K562 (cell line): ENCODE measurements around the gene CCNK. TPM values are rescaled to one million over a fixed set of nuclear protein-coding genes. Genes with fewer than 3 reads are reported as not detected.

ENCODE experiments used
- ATAC-seq: fragments of 200-7000 bp; cut with Tn5 transposase; 3 replicates; pipeline ENCODE4 v1.9.1; 2020; ENCODE audit warnings: moderate library complexity
- BruUV-seq: library from RNA; stranded (reverse); fragments of 400-500 nt; replicated peaks from 2 replicates; lab custom pipeline; 2021; lab: Mats Ljungman, UMichigan
- CTCF ChIA-PET: fragments of 300-600 bp; formaldehyde crosslinking; extraction: SDS; loops from one replicate; lab custom pipeline; 2021; ENCODE audit warnings: low intra/inter-chr PET ratio; lab: Yijun Ruan, JAX
- POLR2A ChIA-PET: fragments of 300-600, 350-650 bp; sonication (Branson Sonifier 250); formaldehyde crosslinking; extraction: SDS; loops from one replicate; lab custom pipeline; 2021; ENCODE audit warnings: antibody characterized with exemption, inconsistent platforms; lab: Yijun Ruan, JAX
- DNase-seq, 4 experiments: peaks; one replicate each; pipeline versions ENCODE4 v3.0.0 to v3.0.0-alpha.2; 2011 to 2018; ENCODE audit warnings: low spot score in 3 of 4, mixed read lengths in 3 of 4; ENCODE audit errors: extremely low read depth in 1 of 4
- FAIRE-seq: peaks from 2 replicates; lab custom pipeline; 2011; peaks lifted over from hg19 to GRCh38; lab: Jason Lieb, UNC
- H2AFZ ChIP-seq: 2 replicates; pipeline ENCODE4 v1.6.0; 2011; ENCODE audit warnings: low read depth, low read length, control low read depth, inconsistent platforms
- H3K27ac ChIP-seq: fragments of 200-600 bp; 3 replicates; pipeline ENCODE4 v1.8.0; 2011; ENCODE audit warnings: low read depth, mild to moderate bottlenecking, control low read depth, inconsistent platforms, low read length, moderate library complexity, mixed read lengths; ENCODE audit errors: extremely low read depth
- H3K27me3 ChIP-seq, 2 experiments: fragments of 300-600 bp in 1 of 2; 2 replicates in 1 of 2; 3 replicates in 1 of 2; pipeline versions ENCODE4 v1.6.0 to v1.8.0; 2011; ENCODE audit warnings: inconsistent platforms in 2 of 2, low read length in 2 of 2, mild to moderate bottlenecking in 1 of 2, mixed read lengths in 1 of 2, moderate library complexity in 1 of 2; ENCODE audit not compliant: control insufficient read depth in 2 of 2, insufficient read depth in 2 of 2
- H3K36me3 ChIP-seq: fragments of 300-600 bp; 3 replicates; pipeline ENCODE4 v1.8.0; 2011; ENCODE audit warnings: mild to moderate bottlenecking, low read length, inconsistent platforms; ENCODE audit not compliant: control insufficient read depth, insufficient read depth
- H3K4me1 ChIP-seq, 2 experiments: fragments of 200-600 bp in 1 of 2; replicated peaks in 1 of 2; 2 replicates in 1 of 2; 3 replicates in 1 of 2; pipeline versions ENCODE4 v1.5.1 to v1.8.0; 2011; ENCODE audit warnings: inconsistent platforms in 2 of 2, low read length in 2 of 2, mild to moderate bottlenecking in 1 of 2, mixed read lengths in 1 of 2, moderate library complexity in 1 of 2; ENCODE audit not compliant: control insufficient read depth in 2 of 2, insufficient read depth in 2 of 2
- H3K4me2 ChIP-seq: 2 replicates; pipeline ENCODE4 v1.6.1; 2011; ENCODE audit warnings: low read length, control low read depth, inconsistent platforms, mixed read lengths; ENCODE audit not compliant: insufficient read depth
- H3K4me3 ChIP-seq: fragments of 200-600 bp; sonication (generic), shearing (Covaris generic); 2 replicates; pipeline ENCODE4 v1.5.1; 2016; ENCODE audit warnings: control low read depth, inconsistent platforms
- H3K79me2 ChIP-seq: fragments of 200-600 bp; 3 replicates; pipeline ENCODE4 v1.8.0; 2011; ENCODE audit warnings: low read length, inconsistent platforms; ENCODE audit not compliant: control insufficient read depth, insufficient read depth
- H3K9ac ChIP-seq, 2 experiments: 2 replicates each; pipeline versions ENCODE4 v1.6.0 to v1.6.1; 2011; ENCODE audit warnings: low read depth in 2 of 2, low read length in 2 of 2, control low read depth in 1 of 2, inconsistent platforms in 1 of 2, mild to moderate bottlenecking in 1 of 2, mixed read lengths in 1 of 2; ENCODE audit not compliant: insufficient read depth in 1 of 2
- H3K9me1 ChIP-seq: one replicate; pipeline ENCODE4 v1.6.0; 2011; ENCODE audit warnings: inconsistent platforms, mild to moderate bottlenecking, low read length, moderate library complexity; ENCODE audit not compliant: control insufficient read depth, insufficient read depth
- H3K9me3 ChIP-seq: replicated peaks from 2 replicates; pipeline ENCODE4 v1.5.1; 2011; ENCODE audit warnings: low read depth, low read length, inconsistent platforms; ENCODE audit not compliant: control insufficient read depth, insufficient read depth
- H4K20me1 ChIP-seq: replicated peaks from 2 replicates; pipeline ENCODE4 v1.6.1; 2011; ENCODE audit warnings: low read length, inconsistent platforms, mixed read lengths; ENCODE audit not compliant: control insufficient read depth, insufficient read depth
- EWSR1 ChIP-seq: fragments of 450-650 bp; IDR thresholded peaks from 2 replicates; pipeline ENCODE4 v1.6.1; 2018; ENCODE audit warnings: borderline replicate concordance, mild to moderate bottlenecking, low read depth, moderate library complexity; ENCODE audit not compliant: partially characterized antibody
- KLF13 ChIP-seq: fragments of 450-650 bp; IDR thresholded peaks from 2 replicates; pipeline ENCODE4 v1.6.1; 2016; ENCODE audit warnings: missing genetic modification characterization, low read depth, mild to moderate bottlenecking, missing compliant biosample characterization, moderate library complexity, borderline replicate concordance
- SMARCA5 ChIP-seq: fragments of 450-650 bp; IDR thresholded peaks from 2 replicates; pipeline ENCODE4 v1.6.1; 2016
- SUPT5H ChIP-seq: fragments of 450-650 bp; IDR thresholded peaks from 2 replicates; pipeline ENCODE4 v1.6.1; 2016
- ZNF41 ChIP-seq: fragments of 250-450 bp; sonication (Bioruptor Pico); conservative IDR thresholded peaks from 2 replicates; pipeline ENCODE4 v1.4.0; 2020; ENCODE audit warnings: mild to moderate bottlenecking
- WGBS: fragments of 100-300 bp; shearing (Covaris generic); methylation state at CpG from one replicate; pipeline ENCODE4 v1.1.6; 2016; ENCODE audit warnings: low coverage, mixed read lengths; ENCODE audit not compliant: insufficient coverage; ENCODE audit errors: missing lambda C conversion rate; 5-methylcytosine and 5-hydroxymethylcytosine counted together
- in situ Hi-C: fragments of 300-500 bp; cut with MboI; formaldehyde crosslinking; loops from 4 replicates; pipeline ENCODE4 v1.15.0; 2018; ENCODE audit warnings: inconsistent platforms, mixed read lengths
- intact Hi-C: fragments of 100-400 bp; cut with micrococcal nuclease; formaldehyde crosslinking; loops from 2 replicates; pipeline ENCODE4 v1.14.2; 2022
- polyA plus RNA-seq, 8 experiments: library from polyadenylated mRNA; depleted of rRNA in 4 of 8; stranded (reverse) in 5 of 8; unstranded in 3 of 8; fragments of >200 nt; fragmentation: Nextera tagmentation in 2 of 8; fragmentation: Illumina TruSeq in 1 of 8; extraction: Ambion mirVana in 2 of 8; extraction: Trizol in 1 of 8; gene quantifications; 2 replicates each; pipeline versions ENCODE4 v1.2.1 to v1.2.3, GENCODE V29; 2011 to 2014; ENCODE audit warnings: inconsistent platforms in 1 of 8, missing spikeins in 1 of 8
- total RNA-seq, 7 experiments: library from RNA; depleted of rRNA in 6 of 7; stranded (reverse); fragments of >200 nt in 6 of 7; fragmentation: Illumina TruSeq in 2 of 7; extraction: Trizol in 2 of 7; gene quantifications; 2 replicates each; pipeline versions ENCODE4 v1.2.1 to v1.2.3, GENCODE V29; 2011 to 2021; ENCODE audit warnings: low replicate concordance in 1 of 7
- TF ChIP-seq, protein P1 (sequence below): sonication (generic); formaldehyde crosslinking; IDR thresholded peaks from 2 replicates; pipeline ENCODE4 v1.5.0; 2020; ENCODE audit warnings: missing genetic modification reagents
- TF ChIP-seq, protein P2 (sequence below), 2 experiments: fragments of 450-650 bp; formaldehyde crosslinking in 1 of 2; IDR thresholded peaks; 2 replicates each; pipeline versions ENCODE4 v1.4.0 to v1.6.1; 2014 to 2020; ENCODE audit warnings: mild to moderate bottlenecking in 2 of 2, borderline replicate concordance in 1 of 2, low read depth in 1 of 2
- TF ChIP-seq, protein P3 (sequence below): fragments of 250-450 bp; sonication (Bioruptor Pico); IDR thresholded peaks from 2 replicates; pipeline ENCODE4 v1.4.0; 2020; ENCODE audit warnings: mild to moderate bottlenecking, moderate library complexity

Gene CCNK
- total and polyA plus RNA-seq, 9 of the 15 experiments (the other 6 are each of a cell fraction or from before 2014, with no cell fraction given) = 5.8 to 84.2 (median 16.4) TPM

DNA sequence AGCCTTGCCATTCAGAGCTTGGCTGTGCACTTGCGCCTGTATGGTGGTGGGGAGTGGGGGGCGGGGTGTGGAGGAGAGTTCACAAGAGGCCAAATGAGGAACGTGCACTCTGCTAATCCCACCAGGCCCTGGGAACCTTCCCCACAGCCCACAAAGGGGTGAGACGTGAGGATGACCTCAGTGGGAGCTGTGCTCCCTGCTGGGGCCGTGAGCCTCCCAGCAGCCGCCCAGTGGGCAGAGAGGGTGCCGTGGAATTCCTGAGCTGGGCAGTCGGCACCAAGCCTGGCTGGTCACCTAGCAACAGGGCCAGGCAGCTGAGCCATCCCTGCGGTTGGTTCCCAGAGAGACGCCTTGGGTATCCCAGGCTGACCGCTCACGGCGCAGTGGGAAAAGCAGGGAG, 53.7 kb downstream of the CCNK start (continued):
- TF ChIP-seq, protein P1, sequence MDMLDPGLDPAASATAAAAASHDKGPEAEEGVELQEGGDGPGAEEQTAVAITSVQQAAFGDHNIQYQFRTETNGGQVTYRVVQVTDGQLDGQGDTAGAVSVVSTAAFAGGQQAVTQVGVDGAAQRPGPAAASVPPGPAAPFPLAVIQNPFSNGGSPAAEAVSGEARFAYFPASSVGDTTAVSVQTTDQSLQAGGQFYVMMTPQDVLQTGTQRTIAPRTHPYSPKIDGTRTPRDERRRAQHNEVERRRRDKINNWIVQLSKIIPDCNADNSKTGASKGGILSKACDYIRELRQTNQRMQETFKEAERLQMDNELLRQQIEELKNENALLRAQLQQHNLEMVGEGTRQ (CRISPR knock-in tag) = no peak
- no peak for TF ChIP-seq ZNF41 (CRISPR knock-in tag)

DNA sequence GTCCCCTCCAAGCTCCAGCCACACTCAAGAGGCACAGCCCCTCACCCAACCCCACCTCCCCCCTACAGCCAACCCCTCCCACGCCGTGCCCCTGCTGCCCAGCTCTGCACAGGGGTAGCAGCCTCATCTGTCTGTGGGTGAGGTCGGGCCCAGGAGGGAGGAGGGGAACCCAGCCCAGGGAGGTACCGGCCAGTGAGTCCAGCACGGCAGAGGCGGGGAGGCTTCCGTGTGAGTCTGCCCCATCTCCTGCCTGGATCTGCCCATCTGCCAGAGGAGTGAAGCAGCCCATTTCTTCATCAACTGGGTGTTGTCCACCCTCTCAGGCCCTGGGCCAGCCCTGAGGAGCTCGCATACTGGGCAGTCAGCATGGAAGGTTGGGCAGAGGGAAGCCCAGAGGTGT, 54.2 kb downstream of the CCNK start:
- no peaks in the 10 kb centered on the region for H3K27me3 ChIP-seq
- H2AFZ ChIP-seq = no peak overlapping the region
- ChIA-PET CTCF (no interaction called here), POLR2A (interaction anchor here (0.9 kb wide), 1 partner anchor 9 kb away, joined by 3 read pairs; no protein-coding TSS in a partner anchor)
- no peak for ATAC-seq
- H3K27ac ChIP-seq = no peak overlapping the region
- H3K79me2 ChIP-seq = no peaks in the 10 kb centered on the region
- intact Hi-C loops = no loop called here
- H3K9me1 ChIP-seq = peaks cover 3% of the 10 kb centered on the region
- no peak overlapping the region for H3K4me2 ChIP-seq
- no peak for DNase-seq
- H3K9ac ChIP-seq = peak overlapping the region in 1 of 2 experiments; percentile 17; a peak in 1 of 4 replicates
- FAIRE-seq = no peak
- BruUV-seq = no TSS peak
- in situ Hi-C loops = no loop called here
- H3K9me3 ChIP-seq = no peaks in the 10 kb centered on the region
- H3K4me3 ChIP-seq = no peak overlapping the region
- no peaks in the 10 kb centered on the region for H3K36me3 ChIP-seq
- H4K20me1 ChIP-seq = peaks cover 3% of the 10 kb centered on the region; the same call in 1 of the 2 replicates
- WGBS = 88% methylated on average over 8 of the region's 8 CpGs
- peaks cover 0 to 24% of the 10 kb centered on the region in 2 experiments; a peak in 2 of 5 replicates for H3K4me1 ChIP-seq
- TF ChIP-seq KLF13 (tag) (no peak), SMARCA5 (no peak), SUPT5H (no peak), EWSR1 (no peak)
- TF ChIP-seq, protein P2, sequence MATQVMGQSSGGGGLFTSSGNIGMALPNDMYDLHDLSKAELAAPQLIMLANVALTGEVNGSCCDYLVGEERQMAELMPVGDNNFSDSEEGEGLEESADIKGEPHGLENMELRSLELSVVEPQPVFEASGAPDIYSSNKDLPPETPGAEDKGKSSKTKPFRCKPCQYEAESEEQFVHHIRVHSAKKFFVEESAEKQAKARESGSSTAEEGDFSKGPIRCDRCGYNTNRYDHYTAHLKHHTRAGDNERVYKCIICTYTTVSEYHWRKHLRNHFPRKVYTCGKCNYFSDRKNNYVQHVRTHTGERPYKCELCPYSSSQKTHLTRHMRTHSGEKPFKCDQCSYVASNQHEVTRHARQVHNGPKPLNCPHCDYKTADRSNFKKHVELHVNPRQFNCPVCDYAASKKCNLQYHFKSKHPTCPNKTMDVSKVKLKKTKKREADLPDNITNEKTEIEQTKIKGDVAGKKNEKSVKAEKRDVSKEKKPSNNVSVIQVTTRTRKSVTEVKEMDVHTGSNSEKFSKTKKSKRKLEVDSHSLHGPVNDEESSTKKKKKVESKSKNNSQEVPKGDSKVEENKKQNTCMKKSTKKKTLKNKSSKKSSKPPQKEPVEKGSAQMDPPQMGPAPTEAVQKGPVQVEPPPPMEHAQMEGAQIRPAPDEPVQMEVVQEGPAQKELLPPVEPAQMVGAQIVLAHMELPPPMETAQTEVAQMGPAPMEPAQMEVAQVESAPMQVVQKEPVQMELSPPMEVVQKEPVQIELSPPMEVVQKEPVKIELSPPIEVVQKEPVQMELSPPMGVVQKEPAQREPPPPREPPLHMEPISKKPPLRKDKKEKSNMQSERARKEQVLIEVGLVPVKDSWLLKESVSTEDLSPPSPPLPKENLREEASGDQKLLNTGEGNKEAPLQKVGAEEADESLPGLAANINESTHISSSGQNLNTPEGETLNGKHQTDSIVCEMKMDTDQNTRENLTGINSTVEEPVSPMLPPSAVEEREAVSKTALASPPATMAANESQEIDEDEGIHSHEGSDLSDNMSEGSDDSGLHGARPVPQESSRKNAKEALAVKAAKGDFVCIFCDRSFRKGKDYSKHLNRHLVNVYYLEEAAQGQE (IDR thresholded peaks at IDR 0.05; ENCODE audit: borderline replicate concordance) = no peak
- TF ChIP-seq, protein P2 (CRISPR knock-in tag; IDR thresholded peaks at IDR 0.05; ENCODE audit: low read depth) = no peak
- TF ChIP-seq, protein P3, sequence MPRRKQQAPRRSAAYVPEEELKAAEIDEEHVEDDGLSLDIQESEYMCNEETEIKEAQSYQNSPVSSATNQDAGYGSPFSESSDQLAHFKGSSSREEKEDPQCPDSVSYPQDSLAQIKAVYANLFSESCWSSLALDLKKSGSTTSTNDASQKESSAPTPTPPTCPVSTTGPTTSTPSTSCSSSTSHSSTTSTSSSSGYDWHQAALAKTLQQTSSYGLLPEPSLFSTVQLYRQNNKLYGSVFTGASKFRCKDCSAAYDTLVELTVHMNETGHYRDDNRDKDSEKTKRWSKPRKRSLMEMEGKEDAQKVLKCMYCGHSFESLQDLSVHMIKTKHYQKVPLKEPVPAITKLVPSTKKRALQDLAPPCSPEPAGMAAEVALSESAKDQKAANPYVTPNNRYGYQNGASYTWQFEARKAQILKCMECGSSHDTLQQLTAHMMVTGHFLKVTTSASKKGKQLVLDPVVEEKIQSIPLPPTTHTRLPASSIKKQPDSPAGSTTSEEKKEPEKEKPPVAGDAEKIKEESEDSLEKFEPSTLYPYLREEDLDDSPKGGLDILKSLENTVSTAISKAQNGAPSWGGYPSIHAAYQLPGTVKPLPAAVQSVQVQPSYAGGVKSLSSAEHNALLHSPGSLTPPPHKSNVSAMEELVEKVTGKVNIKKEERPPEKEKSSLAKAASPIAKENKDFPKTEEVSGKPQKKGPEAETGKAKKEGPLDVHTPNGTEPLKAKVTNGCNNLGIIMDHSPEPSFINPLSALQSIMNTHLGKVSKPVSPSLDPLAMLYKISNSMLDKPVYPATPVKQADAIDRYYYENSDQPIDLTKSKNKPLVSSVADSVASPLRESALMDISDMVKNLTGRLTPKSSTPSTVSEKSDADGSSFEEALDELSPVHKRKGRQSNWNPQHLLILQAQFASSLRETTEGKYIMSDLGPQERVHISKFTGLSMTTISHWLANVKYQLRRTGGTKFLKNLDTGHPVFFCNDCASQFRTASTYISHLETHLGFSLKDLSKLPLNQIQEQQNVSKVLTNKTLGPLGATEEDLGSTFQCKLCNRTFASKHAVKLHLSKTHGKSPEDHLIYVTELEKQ (CRISPR knock-in tag) = no peak
